Lower leg skin (tissue), 3 donors: ENCODE data around the gene AANAT.

Source experiments
- POLR2A ChIP-seq, 2 donors: fragments of 450-650 bp; IDR thresholded peaks; one replicate each; pipeline ENCODE4 v1.6.1; 2016 to 2017; ENCODE audit warnings: antibody characterized with exemption in 2 of 2, mild to moderate bottlenecking in 1 of 2, moderate library complexity in 1 of 2
- TF ChIP-seq, protein P1 (sequence below), 3 donors: fragments of 450-650 bp; IDR thresholded peaks; one replicate each; pipeline ENCODE4 v1.5.1; 2016; ENCODE audit warnings: antibody characterized with exemption in 3 of 3, mild to moderate bottlenecking in 3 of 3, moderate library complexity in 2 of 3

DNA sequence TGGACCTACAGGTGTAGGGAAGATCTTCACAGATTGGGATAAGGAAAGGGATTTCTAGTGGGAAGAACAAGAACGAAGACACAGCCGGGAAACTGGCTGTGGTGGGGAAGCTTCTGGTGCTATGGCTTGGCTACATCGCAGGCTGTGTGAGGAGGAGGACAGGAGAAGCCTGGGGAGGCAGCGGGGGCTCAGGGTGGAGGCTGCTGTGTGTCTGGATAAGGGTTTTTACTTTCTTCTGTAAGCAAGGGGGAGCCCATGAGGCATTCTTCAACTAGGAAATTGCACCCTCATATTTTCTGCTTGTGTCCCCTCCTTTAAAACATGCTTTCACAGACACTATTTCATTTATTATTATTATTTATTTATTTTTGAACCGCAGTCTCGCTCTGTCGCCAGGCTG is 36.7 kb downstream of the AANAT start:
- no peak for TF ChIP-seq POLR2A (IDR thresholded peaks at IDR 0.05)
- TF ChIP-seq, protein P1, sequence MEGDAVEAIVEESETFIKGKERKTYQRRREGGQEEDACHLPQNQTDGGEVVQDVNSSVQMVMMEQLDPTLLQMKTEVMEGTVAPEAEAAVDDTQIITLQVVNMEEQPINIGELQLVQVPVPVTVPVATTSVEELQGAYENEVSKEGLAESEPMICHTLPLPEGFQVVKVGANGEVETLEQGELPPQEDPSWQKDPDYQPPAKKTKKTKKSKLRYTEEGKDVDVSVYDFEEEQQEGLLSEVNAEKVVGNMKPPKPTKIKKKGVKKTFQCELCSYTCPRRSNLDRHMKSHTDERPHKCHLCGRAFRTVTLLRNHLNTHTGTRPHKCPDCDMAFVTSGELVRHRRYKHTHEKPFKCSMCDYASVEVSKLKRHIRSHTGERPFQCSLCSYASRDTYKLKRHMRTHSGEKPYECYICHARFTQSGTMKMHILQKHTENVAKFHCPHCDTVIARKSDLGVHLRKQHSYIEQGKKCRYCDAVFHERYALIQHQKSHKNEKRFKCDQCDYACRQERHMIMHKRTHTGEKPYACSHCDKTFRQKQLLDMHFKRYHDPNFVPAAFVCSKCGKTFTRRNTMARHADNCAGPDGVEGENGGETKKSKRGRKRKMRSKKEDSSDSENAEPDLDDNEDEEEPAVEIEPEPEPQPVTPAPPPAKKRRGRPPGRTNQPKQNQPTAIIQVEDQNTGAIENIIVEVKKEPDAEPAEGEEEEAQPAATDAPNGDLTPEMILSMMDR (IDR thresholded peaks at IDR 0.05), result no peak
